ENCODE data around the gene PDILT.

DNA sequence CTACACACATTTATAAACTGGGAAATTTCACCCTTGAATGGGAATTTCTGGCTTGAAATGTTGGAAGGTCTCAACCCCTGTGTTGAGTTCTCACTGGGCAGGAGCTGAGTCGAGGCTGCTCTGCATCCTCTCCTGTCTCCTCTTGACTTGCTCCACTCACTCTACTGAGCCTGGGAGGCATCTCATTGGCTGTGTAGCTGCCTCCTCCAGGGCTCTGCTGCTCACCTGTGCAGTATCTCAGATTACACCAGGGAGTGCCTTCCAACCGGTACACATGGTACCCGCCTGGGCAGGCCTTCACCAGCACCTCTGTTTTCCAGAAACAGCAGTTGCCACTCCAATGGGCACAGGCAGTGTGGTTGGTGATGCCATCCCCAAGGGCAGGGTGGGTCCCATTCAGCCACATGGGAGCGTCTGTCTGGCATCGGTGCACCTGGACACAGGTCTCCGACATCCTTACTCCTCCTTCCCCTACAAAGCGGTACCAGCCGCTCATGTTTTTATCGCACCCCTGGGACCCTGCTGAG, 80.9 kb downstream of the PDILT start:
- TF ChIP-seq POLR2A (IDR thresholded peaks at IDR 0.05; ENCODE audit: low read length) (no peak), GATA1 (IDR thresholded peaks at IDR 0.05; ENCODE audit: low read depth, low read length) (no peak)
